ENCODE measurements around the gene CHST5. TPM values are rescaled to one million over a fixed set of nuclear protein-coding genes. Genes with fewer than 3 reads are reported as not detected.
"Not testable (repeated sequence)": the region's sequence is repeated elsewhere in the genome, so short reads cannot be mapped to it uniquely, and the experiment has no call there.

The CHST5 gene
- total RNA-seq, 1 donor from 2014 or later, result 0.49 TPM

GRCh38 chr16:75527825-75528299 is 8.0 kb downstream of the CHST5 start:
- no peak for DNase-seq (ENCODE audit: low spot score in 2 of 2, unreplicated experiment in 2 of 2)
- H3K4me1 Mint-ChIP-seq, result no peaks in the 10 kb centered on the region
- no peak overlapping the region for H3K27ac Mint-ChIP-seq
- H3K27me3 Mint-ChIP-seq (ENCODE audit: low read depth), result no peaks in the 10 kb centered on the region
- H3K9me3 Mint-ChIP-seq, result no peaks in the 10 kb centered on the region
- no peak overlapping the region for H3K4me3 Mint-ChIP-seq
- TF ChIP-seq, protein P1, sequence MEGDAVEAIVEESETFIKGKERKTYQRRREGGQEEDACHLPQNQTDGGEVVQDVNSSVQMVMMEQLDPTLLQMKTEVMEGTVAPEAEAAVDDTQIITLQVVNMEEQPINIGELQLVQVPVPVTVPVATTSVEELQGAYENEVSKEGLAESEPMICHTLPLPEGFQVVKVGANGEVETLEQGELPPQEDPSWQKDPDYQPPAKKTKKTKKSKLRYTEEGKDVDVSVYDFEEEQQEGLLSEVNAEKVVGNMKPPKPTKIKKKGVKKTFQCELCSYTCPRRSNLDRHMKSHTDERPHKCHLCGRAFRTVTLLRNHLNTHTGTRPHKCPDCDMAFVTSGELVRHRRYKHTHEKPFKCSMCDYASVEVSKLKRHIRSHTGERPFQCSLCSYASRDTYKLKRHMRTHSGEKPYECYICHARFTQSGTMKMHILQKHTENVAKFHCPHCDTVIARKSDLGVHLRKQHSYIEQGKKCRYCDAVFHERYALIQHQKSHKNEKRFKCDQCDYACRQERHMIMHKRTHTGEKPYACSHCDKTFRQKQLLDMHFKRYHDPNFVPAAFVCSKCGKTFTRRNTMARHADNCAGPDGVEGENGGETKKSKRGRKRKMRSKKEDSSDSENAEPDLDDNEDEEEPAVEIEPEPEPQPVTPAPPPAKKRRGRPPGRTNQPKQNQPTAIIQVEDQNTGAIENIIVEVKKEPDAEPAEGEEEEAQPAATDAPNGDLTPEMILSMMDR (IDR thresholded peaks at IDR 0.05; ENCODE audit: unreplicated experiment), result no peak
- H3K36me3 Mint-ChIP-seq, result no peaks in the 10 kb centered on the region

GRCh38 chr16:75526032-75526790 is 9.7 kb downstream of the CHST5 start:
- Mint-ChIP-seq H3K4me1 (no peaks in the 10 kb centered on the region), H3K9me3 (no peaks in the 10 kb centered on the region), H3K27me3 (ENCODE audit: low read depth) (no peaks in the 10 kb centered on the region), H3K27ac (no peak overlapping the region), H3K4me3 (no peak overlapping the region), H3K36me3 (no peaks in the 10 kb centered on the region)
- TF ChIP-seq, protein P1 (IDR thresholded peaks at IDR 0.05; ENCODE audit: unreplicated experiment), result no peak
- DNase-seq (ENCODE audit: low spot score in 2 of 2, unreplicated experiment in 2 of 2), result no peak

- peaks cover 13% of the 10 kb centered on the region for H3K4me1 Mint-ChIP-seq
- TF ChIP-seq, protein P1 (IDR thresholded peaks at IDR 0.05; ENCODE audit: unreplicated experiment), result no peak
- DNase-seq (ENCODE audit: low spot score in 2 of 2, unreplicated experiment in 2 of 2), result no peak
- no peak overlapping the region for H3K4me3 Mint-ChIP-seq
- H3K36me3 Mint-ChIP-seq, result no peaks in the 10 kb centered on the region
- no peak overlapping the region for H3K27ac Mint-ChIP-seq
- H3K27me3 Mint-ChIP-seq (ENCODE audit: low read depth), result no peaks in the 10 kb centered on the region
- no peaks in the 10 kb centered on the region for H3K9me3 Mint-ChIP-seq
Observed at GRCh38 chr16:75519175-75519574, 16.7 kb downstream of the CHST5 start.

GRCh38 chr16:75516189-75516966 is 19.5 kb downstream of the CHST5 start:
- peak overlapping the region; percentile 95 for H3K27ac Mint-ChIP-seq
- H3K9me3 Mint-ChIP-seq; H3K36me3 Mint-ChIP-seq; H3K27me3 Mint-ChIP-seq (ENCODE audit: low read depth): not testable (repeated sequence)
- peaks cover 13% of the 10 kb centered on the region for H3K4me1 Mint-ChIP-seq
- peak in 1 of 2 experiments; percentile 66 for DNase-seq (ENCODE audit: low spot score in 2 of 2, unreplicated experiment in 2 of 2)
- H3K4me3 Mint-ChIP-seq, result peak overlapping the region; percentile 84

DNA sequence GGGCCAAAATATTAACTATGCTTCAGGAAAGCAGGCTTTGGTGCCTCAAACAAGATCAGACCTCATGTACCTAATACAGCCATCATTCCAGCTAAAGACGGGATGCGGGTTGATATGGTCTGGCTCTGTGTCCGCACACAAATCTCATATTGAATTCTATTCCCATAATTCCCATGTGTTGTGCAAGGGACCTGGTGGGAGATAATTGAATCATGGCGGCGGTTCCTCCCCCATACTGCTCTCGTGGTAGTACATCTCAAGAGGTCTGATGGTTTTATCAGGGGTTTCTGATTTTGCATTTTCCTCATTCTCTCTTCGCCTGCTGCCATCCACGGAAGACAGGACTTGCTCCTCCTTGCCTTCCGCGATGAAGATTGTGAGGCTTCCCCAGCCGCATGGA is 21.6 kb downstream of the CHST5 start:
- no peak for DNase-seq (ENCODE audit: low spot score in 2 of 2, unreplicated experiment in 2 of 2)
- TF ChIP-seq, protein P1 (IDR thresholded peaks at IDR 0.05; ENCODE audit: unreplicated experiment), result no peak
- H3K9me3 Mint-ChIP-seq, result no peaks in the 10 kb centered on the region
- H3K4me3 Mint-ChIP-seq, result no peak overlapping the region
- no peaks in the 10 kb centered on the region for H3K36me3 Mint-ChIP-seq
- no peak overlapping the region for H3K27ac Mint-ChIP-seq
- peaks cover 13% of the 10 kb centered on the region for H3K4me1 Mint-ChIP-seq
- no peaks in the 10 kb centered on the region for H3K27me3 Mint-ChIP-seq (ENCODE audit: low read depth)

GRCh38 chr16:75506574-75506973 is 29.3 kb downstream of the CHST5 start:
- DNase-seq (ENCODE audit: low spot score in 2 of 2, unreplicated experiment in 2 of 2), result no peak
- Mint-ChIP-seq H3K27ac (peak overlapping the region; percentile 36), H3K36me3 (no peaks in the 10 kb centered on the region), H3K27me3 (ENCODE audit: low read depth) (peaks cover 4% of the 10 kb centered on the region), H3K4me3 (no peak overlapping the region), H3K4me1 (peaks cover 9% of the 10 kb centered on the region), H3K9me3 (no peaks in the 10 kb centered on the region)
- TF ChIP-seq, protein P1 (IDR thresholded peaks at IDR 0.05; ENCODE audit: unreplicated experiment), result no peak
